Measurements from ENCODE around the gene NFIX. TPM values are rescaled to one million over a fixed set of nuclear protein-coding genes. Genes with fewer than 3 reads are reported as not detected.
"Not testable (repeated sequence)": the region's sequence is repeated elsewhere in the genome, so short reads cannot be mapped to it uniquely, and the experiment has no call there.

NFIX gene
- total and polyA plus RNA-seq, 2 donors = 83.5 to 88.6 TPM

DNA sequence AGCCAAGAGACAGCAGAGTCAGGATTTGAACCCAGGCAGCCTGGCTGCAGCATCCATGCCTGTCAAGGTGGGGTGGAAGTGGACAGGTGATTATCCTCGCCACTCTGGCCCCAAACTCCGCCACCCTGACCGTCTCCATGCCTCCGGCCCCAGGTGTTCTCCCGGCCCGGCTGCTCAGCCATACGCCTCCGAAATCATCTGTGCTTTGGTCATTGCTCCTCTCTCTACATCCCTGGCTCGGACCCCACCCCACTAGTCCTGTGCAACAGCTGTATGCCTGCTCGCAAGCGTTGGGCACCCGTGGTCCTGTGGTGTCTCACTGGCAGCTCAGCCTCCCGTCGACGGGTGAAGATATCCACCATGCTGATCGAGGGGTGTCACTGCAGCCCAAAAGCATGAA lies 22.0 kb upstream of the NFIX start:
- WGBS = 83% methylated on average over 16 of the region's 16 CpGs
- Histone ChIP-seq H3K36me3 (ENCODE audit: insufficient read depth) (no peaks in the 10 kb centered on the region), H3K4me3 (ENCODE audit: low read depth, low read length) (no peak overlapping the region), H3K27ac (ENCODE audit: low read depth) (no peak overlapping the region), H3K4me1 (ENCODE audit: insufficient read depth) (no peaks in the 10 kb centered on the region)
- DNase-seq (ENCODE audit: extremely low spot score) = no peak

DNA sequence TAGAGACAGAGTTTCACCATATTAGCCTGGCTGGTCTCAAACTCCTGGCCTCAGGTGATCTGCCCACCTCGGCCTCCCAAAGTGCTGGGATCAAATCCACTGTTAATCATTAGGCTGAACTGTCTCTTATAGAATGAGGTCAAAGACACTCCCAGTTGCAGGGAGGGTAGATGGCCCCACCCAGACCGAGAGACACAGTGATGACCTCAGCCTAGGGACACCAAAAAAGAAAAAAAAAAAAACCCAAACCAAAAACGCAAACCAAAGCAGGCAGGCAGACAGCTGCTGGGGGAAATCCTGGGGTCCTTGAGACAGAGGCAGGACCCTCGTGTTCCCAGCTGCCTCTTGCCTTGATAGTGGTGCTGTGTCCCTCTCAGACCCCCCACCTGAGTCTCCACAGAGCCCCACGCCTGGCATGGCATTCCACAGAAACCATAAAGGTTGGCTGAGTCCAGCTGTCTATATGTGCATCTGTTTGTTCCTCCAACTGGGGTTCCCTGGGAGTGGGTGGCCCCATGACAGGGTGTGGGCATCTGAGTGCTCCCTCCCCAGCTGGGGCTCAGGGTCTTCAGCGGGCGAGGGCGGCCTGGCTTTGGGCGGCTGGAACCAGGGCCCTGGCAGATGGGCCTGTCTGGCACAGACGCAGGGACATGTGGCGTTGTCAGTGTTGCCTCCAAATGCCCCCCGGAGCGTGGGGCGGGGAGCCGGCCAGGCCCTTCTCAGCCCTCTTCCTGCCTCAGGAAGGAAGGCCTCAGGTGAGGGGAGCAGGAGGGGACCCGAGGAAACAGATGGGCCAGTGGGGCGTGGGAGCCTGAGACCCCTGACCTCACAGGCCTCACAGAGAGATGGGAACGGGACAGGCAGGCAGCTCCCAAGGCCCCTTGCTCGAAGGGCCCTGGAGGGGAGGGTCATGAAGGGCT lies 20.7 kb upstream of the NFIX start:
- no peak overlapping the region for H3K27ac ChIP-seq (ENCODE audit: low read depth)
- DNase-seq (ENCODE audit: extremely low spot score) = no peak
- no peaks in the 10 kb centered on the region for H3K4me1 ChIP-seq (ENCODE audit: insufficient read depth)
- H3K36me3 ChIP-seq (ENCODE audit: insufficient read depth) = no peaks in the 10 kb centered on the region
- H3K4me3 ChIP-seq (ENCODE audit: low read depth, low read length) = no peak overlapping the region
- 70% methylated on average over 19 of the region's 19 CpGs for WGBS

DNA sequence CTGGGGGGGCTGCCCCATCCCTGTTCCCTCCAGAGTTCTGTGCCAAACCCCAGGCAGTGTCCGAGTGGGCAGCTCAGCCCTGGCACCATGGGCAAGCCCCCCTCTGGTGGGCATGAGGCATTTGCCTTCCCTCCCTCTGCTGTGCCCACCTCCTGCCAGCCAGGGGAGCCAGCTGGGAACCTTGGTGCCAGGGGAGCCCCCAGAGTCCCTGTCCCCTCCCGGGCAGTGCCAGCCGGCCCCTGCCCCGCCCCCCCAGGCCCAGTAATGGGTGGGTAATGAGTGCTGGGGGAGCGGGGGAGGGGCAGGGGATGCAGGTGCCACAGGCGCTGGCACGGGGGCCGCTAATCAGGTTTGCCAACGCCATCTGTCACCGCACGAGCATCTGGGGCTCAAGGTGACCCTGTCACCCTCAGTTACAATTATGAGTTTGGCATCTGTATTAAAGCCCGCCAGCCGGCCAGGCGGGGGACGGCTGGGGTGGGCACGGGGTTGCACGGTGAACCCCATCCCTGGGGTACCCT lies 20.0 kb upstream of the NFIX start:
- Histone ChIP-seq H3K27ac (ENCODE audit: low read depth) (no peak overlapping the region), H3K4me1 (ENCODE audit: insufficient read depth) (no peaks in the 10 kb centered on the region), H3K4me3 (ENCODE audit: low read depth, low read length) (no peak overlapping the region), H3K36me3 (ENCODE audit: insufficient read depth) (no peaks in the 10 kb centered on the region)
- 75% methylated on average over 17 of the region's 17 CpGs for WGBS
- no peak for DNase-seq (ENCODE audit: extremely low spot score)

DNA sequence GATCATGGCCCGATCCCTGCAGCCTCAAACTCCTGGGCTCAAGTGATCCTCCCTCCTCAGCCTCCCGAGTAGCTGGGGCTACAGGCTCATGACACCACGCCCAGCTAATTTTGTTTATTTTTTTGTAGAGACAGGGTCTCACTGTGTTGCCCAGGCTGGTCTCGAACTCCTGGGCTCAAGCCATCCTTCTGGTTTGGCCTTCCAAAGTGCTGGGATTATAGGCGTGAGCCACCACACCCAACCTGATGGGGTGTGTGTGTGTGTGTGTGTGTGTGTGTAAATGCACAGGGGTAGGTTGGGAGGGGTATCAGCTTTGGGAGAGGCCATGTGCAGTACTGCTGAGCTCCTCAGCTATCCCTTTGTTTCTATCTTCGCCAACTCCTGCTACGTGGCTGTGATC lies 19.2 kb upstream of the NFIX start:
- DNase-seq (ENCODE audit: extremely low spot score); H3K27ac ChIP-seq (ENCODE audit: low read depth); H3K36me3 ChIP-seq (ENCODE audit: insufficient read depth); H3K4me1 ChIP-seq (ENCODE audit: insufficient read depth); H3K4me3 ChIP-seq (ENCODE audit: low read depth, low read length): not testable (repeated sequence)
- WGBS = 78% methylated on average over 7 of the region's 7 CpGs

DNA sequence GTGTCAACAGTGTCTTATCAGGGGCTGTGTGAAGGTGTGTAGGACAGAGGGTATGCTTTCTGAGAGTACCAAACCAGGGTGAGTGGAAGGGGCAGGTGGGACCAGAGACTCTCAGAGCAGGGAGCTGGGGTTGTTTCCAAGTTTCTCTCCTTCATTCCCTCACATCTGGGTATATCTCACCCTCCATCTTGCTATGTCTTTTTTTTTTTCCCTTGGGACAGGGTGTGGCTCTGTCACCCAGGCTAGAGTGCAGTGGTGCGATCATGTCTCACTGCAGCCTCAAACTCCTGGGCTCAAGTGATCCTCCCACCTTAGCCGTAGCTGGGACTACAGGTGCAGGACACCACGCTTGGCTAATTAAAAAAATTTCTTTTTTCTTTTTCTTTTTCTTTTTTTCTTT lies 15.3 kb upstream of the NFIX start:
- Histone ChIP-seq H3K36me3 (ENCODE audit: insufficient read depth) (no peaks in the 10 kb centered on the region), H3K27ac (ENCODE audit: low read depth) (no peak overlapping the region), H3K4me1 (ENCODE audit: insufficient read depth) (no peaks in the 10 kb centered on the region), H3K4me3 (ENCODE audit: low read depth, low read length) (no peak overlapping the region)
- WGBS = 95% methylated on average over 3 of the region's 3 CpGs
- DNase-seq (ENCODE audit: extremely low spot score) = no peak

DNA sequence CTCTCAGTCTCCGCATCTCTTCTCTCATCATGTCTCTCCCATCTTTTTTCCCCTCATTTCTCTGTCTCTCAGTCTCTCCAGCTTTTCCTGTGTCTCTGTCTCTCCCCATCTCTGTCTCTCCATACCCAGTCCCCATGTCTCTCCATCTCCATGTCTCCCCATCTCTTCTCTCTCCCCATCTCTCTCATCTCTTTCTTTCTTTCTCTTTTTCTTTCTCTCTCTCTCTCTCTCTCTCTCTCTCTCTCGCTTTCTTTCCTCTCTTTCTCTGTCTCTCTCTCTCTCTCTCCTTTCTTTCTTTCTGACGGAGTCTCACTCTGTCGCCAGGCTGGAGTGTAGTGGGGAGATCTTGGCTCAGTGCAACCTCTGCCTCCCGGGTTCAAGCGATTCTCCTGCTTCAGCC lies 12.6 kb upstream of the NFIX start:
- Histone ChIP-seq H3K4me1 (ENCODE audit: insufficient read depth) (no peaks in the 10 kb centered on the region), H3K27ac (ENCODE audit: low read depth) (no peak overlapping the region)

DNA sequence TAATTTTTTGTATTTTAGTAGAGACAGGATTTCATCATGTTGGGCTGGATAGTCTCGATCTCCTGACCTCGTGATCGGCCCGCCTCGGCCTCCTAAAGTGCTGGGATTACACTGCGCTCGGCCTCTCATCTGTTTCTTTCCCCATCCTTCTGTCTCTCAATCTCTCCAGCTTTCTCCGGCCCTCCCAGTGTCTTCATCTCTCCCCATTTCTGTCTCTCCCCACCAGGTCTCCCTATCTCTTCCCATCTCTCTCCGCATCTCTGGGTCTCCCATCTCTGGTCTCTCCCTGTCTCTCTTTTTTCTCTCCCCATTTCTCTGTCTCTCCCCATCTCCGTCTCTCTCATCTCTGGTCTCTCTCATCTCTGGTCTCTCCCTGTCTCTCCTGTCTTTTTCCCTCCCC lies 12.2 kb upstream of the NFIX start:
- Histone ChIP-seq H3K27ac (ENCODE audit: low read depth) (no peak overlapping the region), H3K4me3 (ENCODE audit: low read depth, low read length) (no peak overlapping the region), H3K36me3 (ENCODE audit: insufficient read depth) (no peaks in the 10 kb centered on the region), H3K4me1 (ENCODE audit: insufficient read depth) (no peaks in the 10 kb centered on the region)
- 49% methylated on average over 10 of the region's 10 CpGs for WGBS
- no peak for DNase-seq (ENCODE audit: extremely low spot score)

More for the DNA sequence above, 12.6 kb upstream of the NFIX start:
- no peak overlapping the region for H3K4me3 ChIP-seq (ENCODE audit: low read depth, low read length)
- no peaks in the 10 kb centered on the region for H3K36me3 ChIP-seq (ENCODE audit: insufficient read depth)
- no peak for DNase-seq (ENCODE audit: extremely low spot score)
- 93% methylated on average over 6 of the region's 6 CpGs for WGBS

DNA sequence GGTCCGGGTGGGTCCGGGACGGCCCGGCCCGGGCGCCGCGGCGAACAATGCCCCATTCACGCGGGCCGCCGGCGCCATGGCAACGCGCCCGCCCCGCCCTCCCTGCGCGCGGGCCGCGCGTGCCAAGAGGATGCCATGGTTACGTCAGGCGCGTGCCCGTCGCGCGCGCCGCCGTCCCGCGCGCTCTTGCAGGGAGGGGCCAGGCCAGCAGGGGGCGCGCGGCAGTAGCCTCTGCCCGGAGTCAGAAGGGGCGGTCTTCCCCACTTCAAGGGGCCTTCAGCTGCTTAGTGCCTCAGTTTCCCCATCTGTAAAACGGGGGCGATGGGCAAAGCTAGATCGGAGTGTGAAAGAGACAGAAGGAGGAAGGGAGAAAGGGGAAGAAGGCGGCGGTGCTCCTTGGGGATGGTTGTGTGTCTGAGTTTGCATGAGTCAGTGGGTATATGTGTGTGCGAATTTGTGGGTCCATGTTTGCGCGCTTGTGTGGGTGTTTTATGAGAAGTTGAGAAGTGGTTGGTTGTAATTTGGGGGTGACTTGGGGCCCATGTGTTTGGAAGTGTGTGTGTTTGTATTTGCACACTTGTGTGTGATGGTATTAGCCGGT lies 11.6 kb upstream of the NFIX start:
- DNase-seq (ENCODE audit: extremely low spot score) = no peak
- no peak overlapping the region for H3K27ac ChIP-seq (ENCODE audit: low read depth)
- WGBS = 10% methylated on average over 51 of the region's 51 CpGs
- no peaks in the 10 kb centered on the region for H3K4me1 ChIP-seq (ENCODE audit: insufficient read depth)
- H3K4me3 ChIP-seq (ENCODE audit: low read depth, low read length) = no peak overlapping the region
- no peaks in the 10 kb centered on the region for H3K36me3 ChIP-seq (ENCODE audit: insufficient read depth)

DNA sequence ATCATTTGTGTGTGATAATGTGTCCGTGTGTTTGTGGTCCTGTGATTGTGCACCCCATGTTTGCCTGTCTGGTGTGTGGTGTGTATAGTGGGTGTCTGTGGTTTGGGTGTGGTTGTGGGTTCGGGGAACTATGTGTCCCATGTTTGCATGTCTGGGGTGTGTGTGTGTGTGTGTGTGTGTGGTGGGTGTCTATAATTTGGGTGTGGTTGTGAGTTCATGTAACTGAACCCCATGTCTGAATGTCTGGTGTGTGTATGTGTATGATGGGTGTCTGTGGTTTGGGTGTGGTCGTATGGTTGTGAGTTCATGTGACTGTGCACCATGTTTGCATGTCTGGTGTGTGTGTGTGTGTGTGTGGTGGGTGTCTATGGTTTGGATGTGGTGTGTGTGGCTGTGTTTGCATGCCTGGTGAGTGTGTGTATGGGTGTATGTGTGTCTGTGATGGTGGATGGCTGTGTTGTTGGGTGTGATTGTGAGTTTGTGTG lies 11.1 kb upstream of the NFIX start:
- WGBS = 79% methylated on average over 3 of the region's 3 CpGs
- Histone ChIP-seq H3K36me3 (ENCODE audit: insufficient read depth) (no peaks in the 10 kb centered on the region), H3K4me3 (ENCODE audit: low read depth, low read length) (no peak overlapping the region), H3K4me1 (ENCODE audit: insufficient read depth) (no peaks in the 10 kb centered on the region), H3K27ac (ENCODE audit: low read depth) (no peak overlapping the region)
- DNase-seq (ENCODE audit: extremely low spot score) = no peak

DNA sequence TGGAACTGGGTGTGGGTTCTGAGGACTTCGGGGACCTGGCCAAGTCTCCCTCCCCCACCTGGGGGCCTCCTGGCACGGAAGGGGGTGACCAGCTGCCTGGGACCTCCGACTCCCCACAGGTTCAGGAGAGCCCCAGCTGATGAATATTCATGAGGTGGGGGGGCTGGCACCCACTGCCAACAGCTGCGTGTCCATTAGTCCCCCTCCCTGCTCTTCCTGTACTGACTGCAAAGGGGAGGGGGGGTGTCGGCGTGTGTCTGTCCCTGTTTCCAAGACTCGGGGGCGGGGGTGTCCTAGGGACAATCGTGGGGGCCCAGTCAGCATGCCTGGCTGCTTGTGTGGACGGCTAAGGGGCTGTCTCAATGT lies 10.6 kb upstream of the NFIX start:
- H3K4me3 ChIP-seq (ENCODE audit: low read depth, low read length) = no peak overlapping the region
- no peaks in the 10 kb centered on the region for H3K36me3 ChIP-seq (ENCODE audit: insufficient read depth)
- WGBS = 48% methylated on average over 10 of the region's 10 CpGs
- no peaks in the 10 kb centered on the region for H3K4me1 ChIP-seq (ENCODE audit: insufficient read depth)
- no peak for DNase-seq (ENCODE audit: extremely low spot score)
- H3K27ac ChIP-seq (ENCODE audit: low read depth) = no peak overlapping the region

DNA sequence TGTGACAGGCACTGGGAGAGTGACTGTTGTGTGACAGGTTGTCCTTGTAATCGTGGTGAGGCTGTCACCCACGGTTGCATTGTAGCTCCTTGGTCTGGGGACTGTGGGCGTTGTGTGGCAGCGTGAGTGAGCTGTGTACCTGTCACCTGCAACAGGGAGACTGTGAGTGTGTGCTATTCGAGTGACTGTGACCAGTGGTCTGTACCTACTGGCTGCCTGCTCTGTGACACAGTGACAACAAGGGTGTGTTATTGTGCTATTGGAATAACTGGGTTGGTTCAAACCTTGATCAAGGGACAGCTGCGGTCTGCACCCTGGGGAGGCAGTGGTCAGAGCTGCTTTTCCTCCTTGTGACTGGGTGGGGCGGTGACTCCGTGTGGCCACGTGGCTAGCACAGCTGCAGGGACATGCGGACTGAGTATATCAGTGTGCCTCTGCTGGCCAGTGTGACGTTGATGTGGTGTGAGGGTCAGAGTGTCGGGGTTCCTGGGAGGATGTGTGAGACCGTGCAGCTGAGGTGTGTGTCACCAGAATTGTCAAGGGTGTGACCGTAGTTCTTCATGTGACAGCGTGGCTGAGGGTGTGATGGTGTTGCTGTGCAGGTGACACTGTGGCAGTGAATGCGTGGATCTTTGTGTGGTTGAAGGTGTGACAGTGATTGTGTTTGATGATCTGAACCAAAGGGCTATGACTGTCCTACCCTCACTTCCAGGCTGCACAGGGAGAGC lies 10.1 kb upstream of the NFIX start:
- no peak overlapping the region for H3K4me3 ChIP-seq (ENCODE audit: low read depth, low read length)
- H3K4me1 ChIP-seq (ENCODE audit: insufficient read depth) = no peaks in the 10 kb centered on the region
- no peaks in the 10 kb centered on the region for H3K36me3 ChIP-seq (ENCODE audit: insufficient read depth)
- DNase-seq (ENCODE audit: extremely low spot score) = no peak
- H3K27ac ChIP-seq (ENCODE audit: low read depth) = no peak overlapping the region
- WGBS = 66% methylated on average over 16 of the region's 16 CpGs

DNA sequence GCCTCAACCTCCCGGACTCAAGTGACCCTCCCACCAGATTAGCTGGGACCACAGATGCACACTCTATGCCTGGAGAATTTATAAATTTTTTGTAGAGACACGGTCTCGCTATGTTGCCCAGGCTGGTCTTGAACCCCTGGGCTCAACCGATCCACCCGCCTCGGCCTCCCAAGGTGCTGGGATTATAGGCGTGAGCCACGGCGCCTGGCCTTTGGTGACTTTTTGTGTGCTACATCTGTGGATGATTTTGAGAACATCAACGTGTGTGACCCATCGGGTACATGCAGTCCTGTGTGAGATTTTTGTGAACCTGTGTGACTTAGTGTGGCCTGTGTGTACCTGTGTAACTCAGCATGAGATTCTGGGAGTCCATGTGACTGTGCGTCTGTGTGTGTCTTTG lies 8.5 kb upstream of the NFIX start:
- no peak for DNase-seq (ENCODE audit: extremely low spot score)
- H3K4me3 ChIP-seq (ENCODE audit: low read depth, low read length) = no peak overlapping the region
- no peaks in the 10 kb centered on the region for H3K4me1 ChIP-seq (ENCODE audit: insufficient read depth)
- WGBS = 97% methylated on average over 12 of the region's 12 CpGs
- no peak overlapping the region for H3K27ac ChIP-seq (ENCODE audit: low read depth)
- H3K36me3 ChIP-seq (ENCODE audit: insufficient read depth) = no peaks in the 10 kb centered on the region

DNA sequence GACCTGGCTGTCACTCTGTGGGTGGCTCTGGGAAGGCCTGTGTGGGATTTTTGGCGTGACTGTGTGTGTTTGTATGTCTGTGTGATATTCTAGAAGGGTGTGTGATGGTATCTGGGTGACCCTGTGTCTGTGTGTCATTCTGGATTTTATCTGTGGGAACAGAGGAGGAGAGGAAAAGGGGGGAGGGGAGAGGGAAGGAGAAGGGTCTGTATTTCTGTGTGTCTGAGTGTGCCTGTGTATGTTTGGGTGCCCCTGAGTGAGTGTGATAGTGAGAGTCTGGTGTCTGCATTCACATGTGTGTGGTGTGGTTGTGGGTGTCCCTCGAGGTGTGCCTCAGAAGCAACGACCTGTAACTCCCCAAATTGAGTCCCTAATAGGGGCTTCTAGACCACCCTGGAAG lies 8.1 kb upstream of the NFIX start:
- DNase-seq (ENCODE audit: extremely low spot score) = no peak
- 80% methylated on average over 3 of the region's 3 CpGs for WGBS
- no peaks in the 10 kb centered on the region for H3K4me1 ChIP-seq (ENCODE audit: insufficient read depth)
- H3K4me3 ChIP-seq (ENCODE audit: low read depth, low read length) = no peak overlapping the region
- no peaks in the 10 kb centered on the region for H3K36me3 ChIP-seq (ENCODE audit: insufficient read depth)
- no peak overlapping the region for H3K27ac ChIP-seq (ENCODE audit: low read depth)
